ENCODE data around the gene RBFOX1. TPM values are rescaled to one million over a fixed set of nuclear protein-coding genes. Genes with fewer than 3 reads are reported as not detected.

The RBFOX1 gene
- total RNA-seq, 2 donors from 2014 or later: not detected

GRCh38 chr16:7482596-7483290 lies 150.1 kb downstream of the RBFOX1 start:
- intact Hi-C loops (cut with DNase I): no loop called here
- WGBS, 2 donors: 41 to 47% methylated on average over 10 of the region's 10 CpGs
- ATAC-seq: no peak

GRCh38 chr16:7487574-7488323 lies 155.1 kb downstream of the RBFOX1 start:
- H3K4me1 ChIP-seq: no peaks in the 10 kb centered on the region
- no peak overlapping the region for H3K27ac ChIP-seq
- H3K4me3 ChIP-seq: no peak overlapping the region
- intact Hi-C loops (cut with DNase I): no loop called here
- no peaks in the 10 kb centered on the region for H3K27me3 ChIP-seq
- WGBS, 2 donors: 61 to 67% methylated on average over 12 of the region's 12 CpGs
- no peaks in the 10 kb centered on the region for H3K36me3 ChIP-seq (replicated peaks in 1 of 2; ENCODE audit: insufficient read depth in 1 of 2, low read depth in 2 of 2)
- TF ChIP-seq CTCF (IDR thresholded peaks at IDR 0.05): no peak
- no peak for TF ChIP-seq POLR2A (IDR thresholded peaks at IDR 0.05)
- ATAC-seq (no peak), DNase-seq (no peak)
- no peaks in the 10 kb centered on the region for H3K9me3 ChIP-seq

More at GRCh38 chr16:7482596-7483290, 150.1 kb downstream of the RBFOX1 start:
- no peaks in the 10 kb centered on the region for H3K4me1 ChIP-seq
- DNase-seq: no peak
- TF ChIP-seq CTCF (IDR thresholded peaks at IDR 0.05) (no peak), POLR2A (IDR thresholded peaks at IDR 0.05) (no peak)
- no peak overlapping the region for H3K27ac ChIP-seq
- no peaks in the 10 kb centered on the region for H3K9me3 ChIP-seq
- H3K4me3 ChIP-seq: no peak overlapping the region
- no peaks in the 10 kb centered on the region for H3K36me3 ChIP-seq (replicated peaks in 1 of 2; ENCODE audit: insufficient read depth in 1 of 2, low read depth in 2 of 2)
- no peaks in the 10 kb centered on the region for H3K27me3 ChIP-seq

GRCh38 chr16:7492122-7492521 lies 159.5 kb downstream of the RBFOX1 start:
- whole genome bisulfite sequencing, 2 donors: 15 to 17% methylated on average over 1 of the region's 1 CpG
- no peaks in the 10 kb centered on the region for H3K27me3 ChIP-seq

GRCh38 chr16:7493133-7493532 lies 160.5 kb downstream of the RBFOX1 start:
- Histone ChIP-seq H3K4me1 (no peaks in the 10 kb centered on the region), H3K27me3 (no peaks in the 10 kb centered on the region), H3K27ac (no peak overlapping the region), H3K9me3 (no peaks in the 10 kb centered on the region), H3K4me3 (no peak overlapping the region), H3K36me3 (replicated peaks in 1 of 2; ENCODE audit: insufficient read depth in 1 of 2, low read depth in 2 of 2) (no peaks in the 10 kb centered on the region)
- no peak for ATAC-seq
- no peak for TF ChIP-seq CTCF (IDR thresholded peaks at IDR 0.05)
- no peak for TF ChIP-seq POLR2A (IDR thresholded peaks at IDR 0.05)
- WGBS, 2 donors: 51 to 66% methylated on average over 6 of the region's 6 CpGs
- intact Hi-C loops (cut with DNase I): no loop called here
- DNase-seq: no peak

More at GRCh38 chr16:7492122-7492521, 159.5 kb downstream of the RBFOX1 start:
- no peak overlapping the region for H3K4me3 ChIP-seq
- H3K9me3 ChIP-seq: no peaks in the 10 kb centered on the region
- no peaks in the 10 kb centered on the region for H3K36me3 ChIP-seq (replicated peaks in 1 of 2; ENCODE audit: insufficient read depth in 1 of 2, low read depth in 2 of 2)
- DNase-seq: no peak
- no peak for ATAC-seq
- no peak overlapping the region for H3K27ac ChIP-seq
- no peak for TF ChIP-seq POLR2A (IDR thresholded peaks at IDR 0.05)
- no peak for TF ChIP-seq CTCF (IDR thresholded peaks at IDR 0.05)
- intact Hi-C loops (cut with DNase I): no loop called here
- no peaks in the 10 kb centered on the region for H3K4me1 ChIP-seq
